Colon (tissue), 2 donors: Measurements from ENCODE around the gene POGLUT2.
"Not testable (repeated sequence)": the region's sequence is repeated elsewhere in the genome, so short reads cannot be mapped to it uniquely, and the experiment has no call there.

Experiments
- FAIRE-seq: peaks from 2 replicates; lab custom pipeline; 2012; peaks lifted over from hg19 to GRCh38; lab: Jason Lieb, UNC
- donor health status: control.
- donor health status: control.

POGLUT2 gene

GRCh38 chr13:102805680-102806079 lies 6.9 kb upstream of the POGLUT2 start:
- FAIRE-seq = no peak

DNA sequence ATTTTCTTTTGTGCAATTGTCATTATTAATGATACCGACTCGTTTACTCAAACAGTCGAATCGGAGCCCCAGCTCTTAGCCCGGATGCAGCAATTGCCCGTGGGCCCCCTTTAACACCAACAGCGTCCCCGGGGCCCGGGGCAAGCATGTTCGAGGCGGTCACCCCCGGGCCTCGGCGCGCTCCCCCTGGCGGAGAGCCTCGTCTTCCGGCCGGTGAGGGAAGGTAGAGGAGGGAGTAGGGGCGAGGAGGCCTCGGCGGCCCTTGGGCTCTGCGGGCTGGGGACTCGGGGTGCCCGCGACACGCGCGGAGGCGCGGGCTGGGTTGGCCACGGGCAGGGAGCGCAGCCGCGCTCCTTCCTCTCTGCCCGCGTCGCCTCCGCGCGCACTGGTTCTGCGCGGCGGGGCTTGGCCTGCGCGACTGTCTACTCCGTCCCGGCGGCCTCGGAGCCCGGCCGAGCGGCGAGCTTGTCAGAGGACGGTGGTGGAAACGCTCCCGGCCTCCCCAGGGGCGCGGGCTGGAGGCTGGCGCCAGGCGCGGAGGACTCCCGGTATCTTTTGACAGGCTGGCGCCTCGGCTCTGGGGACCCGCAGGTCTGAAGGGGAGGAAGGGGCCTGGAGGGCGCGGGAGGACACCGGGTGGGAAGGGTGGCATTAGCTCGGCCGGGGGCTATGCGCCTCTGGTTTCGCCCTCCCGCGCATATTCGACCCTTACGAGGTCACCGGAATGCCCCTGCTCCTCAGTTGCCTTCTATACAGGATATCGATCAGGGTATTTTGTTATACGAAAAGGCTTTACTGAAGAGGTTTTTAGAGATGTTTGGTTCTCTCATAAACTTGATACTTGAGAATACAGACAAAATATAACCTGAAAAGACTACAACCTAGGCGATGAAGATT lies 1.6 kb upstream of the POGLUT2 start:
- no peak for FAIRE-seq

GRCh38 chr13:102799426-102800144 lies 809 bp upstream of the POGLUT2 start:
- FAIRE-seq = no peak

GRCh38 chr13:102793611-102794355 lies 5.0 kb downstream of the POGLUT2 start:
- FAIRE-seq = no peak

GRCh38 chr13:102792396-102792795 lies 6.4 kb downstream of the POGLUT2 start:
- no peak for FAIRE-seq

GRCh38 chr13:102788683-102789082 lies 10.1 kb downstream of the POGLUT2 start:
- FAIRE-seq = no peak

DNA sequence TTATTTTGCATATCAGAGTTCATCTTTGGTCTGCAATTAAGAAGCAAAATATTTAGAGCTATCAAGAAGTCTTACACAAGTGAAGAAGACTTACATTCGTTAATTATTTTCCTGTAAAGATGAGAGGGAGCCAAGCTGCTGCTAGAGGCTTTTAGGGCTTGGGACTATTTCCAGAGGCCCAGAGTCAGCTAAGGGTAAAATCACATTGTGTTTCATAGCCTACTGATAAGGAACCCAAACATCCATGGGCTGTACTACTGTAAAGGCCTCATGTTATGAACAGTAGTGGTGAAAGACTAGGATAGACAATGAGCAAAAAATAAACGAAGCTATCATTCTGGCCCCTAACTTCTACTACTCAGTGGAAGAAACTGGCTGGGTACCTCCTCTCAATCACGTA lies 14.3 kb downstream of the POGLUT2 start:
- no peak for FAIRE-seq

DNA sequence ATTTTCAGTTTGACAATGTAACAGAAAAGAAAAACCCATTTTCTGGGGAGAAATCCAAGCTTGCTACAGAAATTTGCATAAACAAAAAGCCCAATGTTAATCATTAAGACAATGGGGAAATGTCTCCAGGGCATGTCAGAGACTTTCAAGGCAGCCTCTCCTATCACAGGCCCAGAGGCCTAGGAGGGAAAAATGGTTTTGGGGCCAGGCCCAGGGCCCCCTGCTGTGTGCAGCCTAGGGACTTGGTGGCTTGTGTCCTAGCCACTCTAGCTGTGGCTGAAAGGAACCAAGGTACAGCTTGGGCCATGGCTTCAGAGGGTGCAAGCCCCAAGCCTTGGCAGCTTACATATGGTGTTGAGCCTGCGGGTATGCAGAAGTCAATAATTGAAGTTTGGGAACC lies 17.2 kb downstream of the POGLUT2 start:
- no peak for FAIRE-seq

DNA sequence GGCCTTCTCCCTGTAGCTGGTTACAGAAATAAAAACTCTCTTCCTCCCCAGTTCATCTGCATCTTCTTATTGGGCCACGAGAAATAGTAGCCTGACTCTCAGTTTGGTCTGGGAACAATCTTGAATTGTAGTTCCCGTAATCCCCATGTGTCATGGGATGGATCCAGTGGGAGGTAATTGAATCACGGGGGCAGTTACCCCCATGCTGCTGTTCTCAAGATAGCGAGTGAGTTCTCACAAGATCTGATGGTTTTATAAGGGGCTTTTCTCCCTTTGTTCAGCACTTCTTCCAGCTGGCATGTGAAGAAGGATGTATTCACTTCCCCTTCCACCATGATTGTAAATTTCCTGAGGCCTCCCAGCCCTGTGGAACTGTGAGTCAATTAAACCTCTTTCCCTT lies 18.1 kb downstream of the POGLUT2 start:
- FAIRE-seq = not testable (repeated sequence)

GRCh38 chr13:102779436-102780159 lies 19.2 kb downstream of the POGLUT2 start:
- no peak for FAIRE-seq

GRCh38 chr13:102777736-102778135 lies 21.0 kb downstream of the POGLUT2 start:
- FAIRE-seq = no peak

GRCh38 chr13:102776271-102776670 lies 22.5 kb downstream of the POGLUT2 start:
- no peak for FAIRE-seq

DNA sequence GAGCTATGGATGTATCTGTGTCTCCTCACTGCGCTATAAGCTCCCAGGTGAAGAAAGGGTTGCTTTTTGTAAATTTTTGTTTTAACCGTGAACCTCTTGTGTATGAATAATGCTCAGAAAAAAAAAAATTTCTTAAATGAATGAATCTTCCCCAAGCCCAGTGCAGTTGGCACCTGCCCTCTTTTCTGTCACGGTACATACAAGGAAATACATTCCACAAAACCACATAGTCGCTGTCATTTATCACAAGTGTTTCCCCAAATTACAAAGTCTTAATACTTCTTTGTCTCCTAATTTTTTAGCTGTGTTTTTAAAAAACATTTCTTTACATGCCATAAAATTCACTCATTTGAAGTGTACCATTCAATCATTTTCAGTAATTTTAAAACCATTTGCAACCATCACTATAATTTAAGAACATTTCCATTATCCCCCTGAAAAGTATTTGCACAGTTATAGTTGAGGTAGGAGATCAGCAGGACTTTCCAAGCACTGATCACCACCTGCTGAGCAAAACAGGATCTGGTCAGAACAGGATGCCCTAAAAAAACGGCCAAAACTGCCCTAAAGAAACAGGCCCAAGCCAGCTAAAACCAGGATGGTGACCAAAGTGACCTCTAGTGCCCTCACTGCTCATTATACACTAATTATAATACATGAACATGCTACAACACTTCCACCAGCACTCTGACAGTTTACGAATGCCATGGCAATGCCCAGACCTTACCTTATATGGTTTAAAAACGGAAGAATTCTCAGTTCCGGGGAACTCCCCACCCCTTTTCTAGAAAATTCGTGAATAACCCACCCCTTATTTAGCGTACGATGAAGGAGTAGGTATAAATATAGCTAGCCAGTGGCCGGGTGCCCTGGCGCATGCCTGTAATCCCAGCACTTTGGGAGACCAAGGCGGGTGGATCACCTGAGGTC lies 23.9 kb downstream of the POGLUT2 start:
- no peak for FAIRE-seq

DNA sequence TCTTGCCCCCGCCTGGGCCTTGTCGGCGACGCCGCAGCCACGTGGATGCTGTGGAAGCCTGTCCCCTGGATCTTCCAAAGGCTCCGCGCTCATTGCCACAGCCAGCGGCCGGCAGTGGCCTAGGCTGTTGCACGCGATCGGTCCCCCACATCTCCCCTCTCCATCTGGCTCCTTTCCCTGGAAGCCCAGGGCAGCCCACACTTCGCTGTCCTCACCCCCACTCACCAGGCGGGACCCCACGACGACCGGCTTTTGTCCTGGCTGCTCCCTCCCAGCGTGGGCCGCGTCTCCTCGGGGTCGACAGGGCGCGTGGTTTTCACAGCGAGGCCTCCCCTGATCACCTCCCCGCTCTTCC lies 24.6 kb downstream of the POGLUT2 start:
- FAIRE-seq = no peak

GRCh38 chr13:102773441-102774213 lies 25.1 kb downstream of the POGLUT2 start, which contains the start of gene TEX30:
Gene TEX30 (minus strand): TSS chr13:102773786. CDS start chr13:102770026, 3,760 bp downstream.
- FAIRE-seq = no peak

DNA sequence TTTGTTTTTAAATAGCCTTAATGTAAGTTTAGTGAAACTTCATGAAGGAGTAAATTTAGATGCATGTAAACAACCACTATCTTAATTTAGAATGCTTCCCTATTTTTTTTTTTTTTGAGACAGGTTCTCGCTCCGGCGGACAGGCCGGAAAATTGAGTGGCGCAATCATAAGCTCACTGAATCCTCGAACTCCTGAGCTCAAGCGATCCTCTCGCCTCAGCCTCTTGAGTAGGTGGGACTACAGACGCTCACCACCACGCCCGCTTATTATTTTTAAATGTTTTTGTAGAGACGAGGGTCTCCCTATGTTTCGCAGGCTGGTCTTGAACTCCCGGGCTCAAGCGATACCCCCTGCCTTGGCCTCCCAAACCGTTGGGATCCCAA lies 26.7 kb downstream of the POGLUT2 start:
- FAIRE-seq = no peak

DNA sequence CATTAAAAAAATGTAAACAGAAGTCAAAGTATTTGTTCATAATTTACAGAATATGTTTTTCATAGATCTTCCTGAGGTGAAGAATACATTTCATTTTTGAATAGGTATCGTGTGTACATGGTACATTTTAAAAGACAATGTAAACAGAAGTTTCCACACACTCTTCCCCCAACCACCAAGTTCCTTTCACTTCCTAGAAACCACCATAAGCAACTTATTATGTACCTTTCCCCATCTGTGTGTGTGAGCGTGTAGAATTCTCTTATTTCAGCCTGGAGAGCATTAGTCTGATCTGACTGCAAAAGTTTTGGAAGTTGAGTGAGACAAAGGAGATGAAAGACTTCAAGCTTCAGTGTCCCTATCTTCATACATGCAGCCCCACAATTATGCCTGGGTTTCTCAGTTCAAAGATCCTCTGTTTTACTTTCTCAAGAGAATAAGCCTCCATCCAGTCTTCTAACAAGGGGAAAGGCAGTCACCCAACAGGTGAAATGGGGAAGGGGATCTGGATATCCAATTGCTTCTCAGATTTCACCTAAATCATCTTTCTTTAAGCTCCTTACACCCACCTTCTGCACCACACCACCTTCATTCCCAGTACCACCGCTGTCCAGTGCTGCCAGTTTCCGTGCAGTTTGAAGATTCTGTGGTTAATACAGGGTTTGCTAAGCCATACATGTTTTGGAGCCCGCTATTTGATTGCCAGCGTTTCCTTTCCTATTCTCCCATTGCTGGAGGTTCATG lies 27.3 kb downstream of the POGLUT2 start:
- FAIRE-seq = no peak

DNA sequence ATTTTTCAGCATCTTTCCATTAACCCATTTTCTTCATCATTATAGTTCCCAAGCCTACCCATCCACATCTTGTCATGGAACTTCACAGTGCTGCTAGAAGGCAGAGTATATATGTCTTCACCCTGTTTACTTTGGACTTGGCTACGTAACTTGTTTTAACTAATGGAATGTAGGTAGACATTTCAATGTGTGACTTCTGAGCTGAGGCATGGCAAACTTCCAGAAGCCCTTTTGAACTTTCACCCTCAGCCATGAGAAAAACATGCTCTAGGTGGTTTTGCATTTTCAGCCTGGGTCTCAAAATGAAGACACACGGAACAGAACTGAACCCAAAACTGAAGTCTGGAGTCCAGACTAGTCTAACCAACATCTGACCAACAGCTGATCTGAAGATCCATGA lies 28.3 kb downstream of the POGLUT2 start:
- no peak for FAIRE-seq

GRCh38 chr13:102769679-102770078 lies 29.1 kb downstream of the POGLUT2 start:
- FAIRE-seq = no peak
